Cardiac septum (tissue), 1 donor: ENCODE data around the gene RNF217. TPM values are rescaled to one million over a fixed set of nuclear protein-coding genes. Genes with fewer than 3 reads are reported as not detected.

ENCODE experiments used
- total RNA-seq: library from RNA; stranded (reverse); fragmentation: NEBNext Ultra II Directional; extraction: Animal tissue kit (Norgen Biotek cat#: 25700); gene quantifications from one replicate; pipeline ENCODE4 v1.2.1, GENCODE V29; 2021
- donor health status: DM: no; HTN: no; CAD: no.

RNF217 gene
- total RNA-seq, 1 donor from 2014 or later: 28.1 TPM

Other genes starting within 250 kb of the RNF217 start
- gene TPD52L1, start 191.3 kb downstream of the RNF217 start, total RNA-seq: 91.0 TPM